Testis (tissue), 2 donors: ENCODE measurements around the gene TCF7L1.

Source experiments
- POLR2A ChIP-seq: fragments of 450-650 bp; IDR thresholded peaks from one replicate; pipeline ENCODE4 v1.6.1; 2017; ENCODE audit warnings: antibody characterized with exemption, mild to moderate bottlenecking, moderate library complexity
- TF ChIP-seq, protein P1 (sequence below), 3 experiments: fragments of 450-650 bp in 2 of 3; fragments of 200-600 bp in 1 of 3; sonication (generic) in 1 of 3; IDR thresholded peaks; one replicate each; pipeline ENCODE4 v1.5.1; 2016 to 2019; ENCODE audit warnings: antibody characterized with exemption in 3 of 3, mild to moderate bottlenecking in 2 of 3, moderate library complexity in 1 of 3

DNA sequence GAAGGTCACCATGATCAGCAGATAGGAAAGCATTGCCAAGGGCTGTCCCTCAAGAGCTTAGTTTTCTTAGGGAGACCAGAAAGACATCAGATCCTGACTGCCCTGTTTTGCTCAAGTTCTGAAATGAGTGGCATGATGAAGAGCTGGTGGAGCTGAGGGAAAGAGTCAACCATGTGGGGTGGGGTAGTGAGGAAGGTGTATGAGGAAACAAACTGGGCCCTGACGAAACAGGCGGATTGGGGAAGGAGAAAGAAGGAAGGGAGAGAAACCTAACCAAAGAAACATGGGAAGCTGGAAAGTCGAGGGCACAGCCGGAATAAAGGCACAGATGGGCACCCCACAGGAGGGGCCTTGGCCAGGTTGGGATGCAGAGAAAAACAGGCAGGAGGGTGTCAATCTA, 186.6 kb downstream of the TCF7L1 start:
- TF ChIP-seq, protein P1, sequence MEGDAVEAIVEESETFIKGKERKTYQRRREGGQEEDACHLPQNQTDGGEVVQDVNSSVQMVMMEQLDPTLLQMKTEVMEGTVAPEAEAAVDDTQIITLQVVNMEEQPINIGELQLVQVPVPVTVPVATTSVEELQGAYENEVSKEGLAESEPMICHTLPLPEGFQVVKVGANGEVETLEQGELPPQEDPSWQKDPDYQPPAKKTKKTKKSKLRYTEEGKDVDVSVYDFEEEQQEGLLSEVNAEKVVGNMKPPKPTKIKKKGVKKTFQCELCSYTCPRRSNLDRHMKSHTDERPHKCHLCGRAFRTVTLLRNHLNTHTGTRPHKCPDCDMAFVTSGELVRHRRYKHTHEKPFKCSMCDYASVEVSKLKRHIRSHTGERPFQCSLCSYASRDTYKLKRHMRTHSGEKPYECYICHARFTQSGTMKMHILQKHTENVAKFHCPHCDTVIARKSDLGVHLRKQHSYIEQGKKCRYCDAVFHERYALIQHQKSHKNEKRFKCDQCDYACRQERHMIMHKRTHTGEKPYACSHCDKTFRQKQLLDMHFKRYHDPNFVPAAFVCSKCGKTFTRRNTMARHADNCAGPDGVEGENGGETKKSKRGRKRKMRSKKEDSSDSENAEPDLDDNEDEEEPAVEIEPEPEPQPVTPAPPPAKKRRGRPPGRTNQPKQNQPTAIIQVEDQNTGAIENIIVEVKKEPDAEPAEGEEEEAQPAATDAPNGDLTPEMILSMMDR (IDR thresholded peaks at IDR 0.05), result no peak
- TF ChIP-seq POLR2A, result no peak
